Stimulated activated naive CD8-positive, alpha-beta T cell treated with anti-CD3 and anti-CD28 coated beads, Interleukin-15, Interleukin-2, amounts not matched to agents 100 U/mL and 50 U/mL, for 24 hours (primary cell): ENCODE results near the gene KCTD14.
A peak's percentile ranks its signal among the peaks of the same experiment; 100 is the strongest.
"Not testable (repeated sequence)": the region's sequence is repeated elsewhere in the genome, so short reads cannot be mapped to it uniquely, and the experiment has no call there.

ENCODE experiments used
- ATAC-seq: fragments of 150-1000 bp; cut with Tn5 transposase; one replicate; pipeline ENCODE4 v1.10.0; 2021
- DNase-seq: peaks from one replicate; pipeline ENCODE4 v3.0.0; 2021

The KCTD14 gene

GRCh38 chr11:78023426-78023825 is 350 bp upstream of the KCTD14 start:
- no peak for ATAC-seq
- no peak for DNase-seq

DNA sequence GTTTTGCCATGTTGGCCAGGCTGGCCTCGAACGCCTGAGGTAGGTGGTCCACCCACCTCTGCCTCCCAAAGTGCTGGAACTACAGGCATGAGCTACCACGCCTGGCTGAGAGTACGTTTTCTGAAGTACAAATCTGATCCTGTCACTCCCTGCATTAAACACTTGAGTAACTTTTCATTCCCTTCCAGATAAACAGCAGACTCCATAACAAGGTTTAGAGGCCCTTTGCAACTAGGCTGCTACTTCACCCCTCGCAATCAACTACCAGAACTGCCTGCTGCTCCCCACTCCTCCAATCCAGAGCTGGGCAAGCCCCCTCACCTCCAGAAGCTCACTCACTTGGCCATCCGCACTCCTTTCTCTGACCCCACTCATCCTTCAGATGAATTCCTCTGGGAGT is 1.5 kb downstream of the KCTD14 start:
- ATAC-seq (no peak), DNase-seq (no peak)

- ATAC-seq: no peak
- DNase-seq: no peak
Observed at GRCh38 chr11:78020246-78020645, 2.8 kb downstream of the KCTD14 start.

- DNase-seq (no peak), ATAC-seq (no peak)
Observed at GRCh38 chr11:78019808-78020207, 3.3 kb downstream of the KCTD14 start.

DNA sequence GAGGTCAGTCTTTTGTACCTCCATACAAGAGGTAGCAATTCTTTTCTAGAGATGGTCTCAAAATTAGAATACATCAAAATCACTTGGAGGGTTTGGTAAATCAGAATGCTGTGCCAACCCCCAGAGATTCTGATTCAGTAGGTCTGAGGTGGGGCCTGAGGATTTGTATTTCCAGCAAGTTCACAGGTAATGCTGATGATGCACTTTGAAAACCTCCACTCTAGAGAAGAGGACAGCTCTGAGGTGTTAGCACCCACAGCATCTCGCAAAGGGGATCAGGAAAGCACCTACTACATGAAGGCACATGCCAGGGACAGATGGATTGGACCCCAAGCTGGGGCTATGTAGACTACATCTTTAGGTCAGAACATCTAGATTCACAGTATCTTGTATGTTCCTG is 7.2 kb downstream of the KCTD14 start:
- no peak for DNase-seq
- ATAC-seq: no peak

DNA sequence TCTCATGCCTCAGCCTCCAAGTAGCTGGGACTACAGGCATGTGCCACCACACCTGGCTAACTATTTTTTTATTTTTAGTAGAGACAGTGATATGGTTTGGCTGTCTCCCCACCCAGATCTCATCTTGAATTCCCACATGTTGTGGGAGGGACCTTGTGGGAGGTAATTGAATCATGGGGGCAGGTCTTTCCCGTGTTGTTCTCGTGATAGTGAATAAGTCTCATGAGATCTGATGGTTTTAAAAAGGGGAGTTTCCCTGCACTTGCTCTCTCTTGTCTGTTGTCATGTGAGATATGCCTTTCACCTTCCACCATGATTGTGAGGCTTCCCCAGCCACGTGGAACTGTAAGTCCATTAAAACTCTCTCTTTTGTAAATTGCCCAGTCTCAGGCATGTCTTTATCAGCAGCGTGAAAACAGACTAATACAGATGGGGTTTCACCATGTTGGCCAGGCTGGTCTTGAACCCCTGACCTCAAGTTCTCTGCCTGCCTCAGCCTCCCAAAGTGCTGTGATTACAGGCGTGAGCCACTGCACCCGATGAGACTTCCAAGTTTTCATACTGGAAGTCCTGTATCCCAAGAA is 8.0 kb downstream of the KCTD14 start:
- not testable (repeated sequence) for DNase-seq, ATAC-seq

GRCh38 chr11:78011301-78011700 is 11.8 kb downstream of the KCTD14 start:
- DNase-seq: no peak
- no peak for ATAC-seq

- no peak for DNase-seq
- no peak for ATAC-seq
Observed at GRCh38 chr11:78010755-78011154, 12.3 kb downstream of the KCTD14 start.

DNA sequence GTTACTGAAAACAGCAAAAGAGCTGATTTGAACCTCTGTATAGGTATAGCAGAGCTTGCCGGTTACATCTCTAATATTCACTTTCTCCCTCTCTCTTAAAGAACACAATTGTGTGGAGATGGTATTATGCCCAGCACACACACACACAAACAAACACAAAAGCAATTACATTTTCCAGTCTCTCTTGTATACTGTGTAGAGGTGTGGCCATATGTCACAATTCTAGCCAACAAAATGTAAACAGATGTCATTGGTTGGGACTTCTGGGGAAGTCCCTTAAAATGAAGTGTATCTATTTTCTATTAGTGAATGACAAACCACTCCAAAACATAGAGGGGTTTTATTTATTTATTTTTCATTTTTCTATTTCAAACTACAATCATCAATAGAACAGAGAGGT is 12.8 kb downstream of the KCTD14 start:
- ATAC-seq: no peak

GRCh38 chr11:78009062-78009461 is 14.0 kb downstream of the KCTD14 start:
- no peak for DNase-seq
- no peak for ATAC-seq

More for the DNA sequence above, 12.8 kb downstream of the KCTD14 start:
- no peak for DNase-seq

GRCh38 chr11:78000193-78000592 is 22.9 kb downstream of the KCTD14 start:
- ATAC-seq (peak; percentile 82), DNase-seq (peak; percentile 37)

DNA sequence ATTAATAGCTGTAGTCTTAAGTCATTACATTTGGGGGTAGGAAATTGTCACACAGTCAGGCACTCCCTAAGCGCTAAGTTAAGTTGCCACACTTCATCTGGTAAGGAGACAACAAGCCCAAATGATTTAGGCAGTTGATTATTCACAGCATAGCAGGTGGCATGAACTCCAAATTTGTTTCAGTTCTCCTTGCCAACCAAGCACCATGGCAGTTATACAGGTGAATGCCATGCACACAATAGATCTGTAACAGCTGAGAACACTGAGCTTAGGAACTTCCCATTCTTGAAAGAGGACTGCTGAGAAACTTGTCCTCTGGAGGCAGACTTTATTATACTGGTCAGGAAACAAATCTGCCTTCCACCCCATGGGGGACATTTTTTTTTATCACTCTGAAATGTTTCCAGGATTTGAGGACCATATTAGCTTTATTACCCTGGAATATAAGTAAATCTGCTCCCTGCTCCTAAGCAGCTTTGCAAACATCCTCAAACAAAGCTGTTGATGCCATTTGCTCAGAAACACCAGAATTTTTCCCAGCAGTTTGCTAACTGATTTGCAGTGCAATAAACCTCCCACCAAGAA is 23.5 kb downstream of the KCTD14 start:
- no peak for DNase-seq
- ATAC-seq: no peak

DNA sequence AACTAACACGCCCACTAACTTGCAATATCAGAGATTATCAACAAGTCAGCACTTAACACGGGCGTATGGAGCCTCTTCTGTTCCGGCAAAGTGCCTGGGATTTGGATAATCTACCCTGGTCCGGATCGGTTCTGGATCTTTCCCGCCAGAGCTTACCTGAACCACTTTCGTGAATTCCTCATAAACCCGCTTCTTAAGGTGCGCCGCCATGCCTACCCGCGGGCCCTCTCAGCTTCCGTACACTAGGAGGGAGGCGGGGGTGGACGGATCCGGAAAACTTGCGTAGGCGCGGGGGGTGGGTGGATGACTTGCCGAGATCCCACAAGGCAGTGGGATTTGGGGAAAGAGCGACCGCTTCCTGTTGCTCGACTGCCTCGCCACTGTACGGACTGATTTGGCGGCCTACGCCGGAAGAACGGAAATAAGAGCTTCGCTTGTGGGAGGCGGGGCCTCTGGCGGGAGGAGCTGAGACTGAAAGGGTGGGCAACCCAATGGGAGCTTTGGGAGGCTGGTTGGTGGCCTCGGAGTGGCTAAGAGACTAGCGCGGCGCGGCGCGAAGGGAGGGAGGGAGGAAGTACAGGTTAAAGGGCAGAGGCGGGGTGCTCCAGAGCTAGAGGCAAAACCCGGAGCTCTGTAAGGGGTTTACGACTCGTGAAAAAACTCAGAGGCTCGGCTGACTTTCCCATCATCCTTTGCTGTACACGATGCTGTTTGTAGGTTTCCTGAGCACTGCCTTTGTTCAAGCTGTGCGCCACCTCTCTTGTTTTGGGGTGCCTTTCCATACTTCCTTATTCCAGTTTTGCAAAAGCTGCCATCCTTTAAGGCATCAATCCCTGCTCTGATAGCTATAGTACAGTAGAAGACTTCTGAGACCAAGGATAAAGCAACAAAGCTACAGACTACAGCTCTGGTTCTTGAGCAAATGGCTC is 28.4 kb downstream of the KCTD14 start, which contains the start of gene INTS4:
Gene INTS4, minus strand, starts transcription at position 235 of the 929 bp plus-strand sequence. Its CDS starts 25 bp downstream, at position 210.
- ATAC-seq: peak; percentile 100
- DNase-seq: peak; percentile 97

DNA sequence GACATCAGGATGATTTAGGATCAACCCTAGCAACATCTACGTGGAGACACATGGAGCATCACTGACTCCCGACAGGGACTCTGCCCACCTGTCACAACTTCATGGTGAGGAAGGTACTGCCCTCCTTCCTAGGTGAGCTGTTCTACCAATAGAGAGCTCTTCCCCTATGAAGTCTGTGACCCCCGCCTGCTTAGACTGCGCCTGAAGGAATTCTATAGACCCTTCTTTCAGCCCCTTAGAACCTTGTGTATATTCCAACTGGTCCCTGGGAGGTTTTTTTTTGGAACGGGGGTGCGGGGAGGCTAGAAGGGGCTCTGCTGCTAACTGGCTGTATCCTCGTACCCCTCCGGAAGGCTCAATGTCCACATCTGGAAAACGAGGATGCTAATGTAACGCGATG is 29.2 kb downstream of the KCTD14 start:
- ATAC-seq (no peak), DNase-seq (no peak)

DNA sequence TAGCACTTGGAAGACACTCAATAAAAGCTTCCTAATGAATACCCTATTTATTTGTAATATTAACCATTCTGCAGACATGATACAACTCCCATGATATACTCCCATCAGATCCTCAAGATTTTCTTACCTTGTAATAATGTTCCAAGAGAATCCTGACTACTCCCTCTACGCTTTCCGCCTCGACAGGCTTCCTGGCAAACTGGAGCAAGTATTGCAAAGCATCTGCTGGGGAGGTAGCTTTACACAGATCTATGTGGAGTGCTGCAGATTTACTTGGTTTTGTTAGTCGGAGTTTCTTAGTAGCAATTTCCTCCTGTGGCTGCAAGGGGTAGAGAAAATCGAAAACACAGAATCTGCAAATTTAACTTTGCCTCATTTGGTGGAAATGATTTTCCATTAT is 32.1 kb downstream of the KCTD14 start:
- DNase-seq: no peak
- ATAC-seq: no peak

DNA sequence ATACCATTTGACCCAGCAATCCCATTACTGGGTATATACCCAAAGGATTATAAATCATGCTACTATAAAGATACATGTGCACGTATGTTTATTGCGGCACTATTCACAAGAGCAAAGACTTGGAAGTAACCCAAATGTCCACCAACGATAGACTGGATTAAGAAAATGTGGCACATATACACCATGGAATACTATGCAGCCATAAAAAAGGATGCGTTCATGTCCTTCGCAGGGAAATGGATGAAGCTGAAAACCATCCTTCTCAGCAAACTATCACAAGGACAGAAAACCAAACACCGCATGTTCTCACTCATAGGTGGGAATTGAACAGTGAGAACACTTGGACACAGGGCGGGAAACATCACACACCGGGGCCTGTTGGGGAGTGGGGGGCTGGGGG is 36.6 kb downstream of the KCTD14 start:
- not testable (repeated sequence) for DNase-seq, ATAC-seq

DNA sequence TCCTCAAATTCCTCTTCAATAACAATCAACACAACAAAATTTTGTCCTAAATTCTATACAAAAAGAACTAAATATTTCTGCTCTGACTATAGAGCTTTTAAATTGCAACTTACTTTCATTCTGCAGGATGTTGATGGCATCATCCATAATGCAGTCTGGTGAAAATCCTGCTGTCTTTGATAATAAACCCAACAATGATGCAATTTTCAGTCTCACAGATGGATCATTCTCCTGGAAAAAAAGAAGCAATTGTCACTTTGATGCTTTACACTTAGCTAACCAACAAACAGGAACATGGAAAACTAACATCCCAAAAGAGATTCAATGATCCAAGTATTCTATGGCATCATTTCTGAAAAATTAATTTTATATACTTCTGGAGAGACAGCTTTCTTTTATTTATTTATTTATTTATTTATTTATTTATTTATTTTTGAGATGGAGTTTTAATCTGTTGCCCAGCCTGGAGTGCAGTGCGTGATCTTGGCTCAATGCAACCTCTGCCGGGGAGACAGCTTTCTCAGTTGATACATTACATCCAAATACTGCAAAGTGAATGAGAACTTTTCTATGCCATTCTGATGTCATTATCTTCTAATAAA is 41.6 kb downstream of the KCTD14 start:
- no peak for DNase-seq
- no peak for ATAC-seq

DNA sequence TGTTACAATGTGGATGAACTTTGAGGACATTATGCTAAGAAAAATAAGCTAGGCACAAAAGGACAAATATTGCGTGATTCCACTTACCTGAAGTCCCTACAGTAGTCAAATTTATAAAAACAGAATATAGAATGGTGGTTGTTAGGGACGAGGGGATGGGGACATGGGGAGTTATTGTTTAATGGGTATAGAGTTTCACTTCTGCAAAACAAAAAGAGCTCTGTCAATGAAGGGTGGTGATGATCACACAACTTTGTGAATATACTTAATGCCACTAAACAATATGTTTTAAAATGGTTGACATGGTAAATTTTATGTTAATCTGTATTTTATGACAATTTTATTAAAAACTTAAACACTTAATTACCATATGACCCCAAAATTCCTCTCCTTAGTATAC is 54.7 kb downstream of the KCTD14 start:
- DNase-seq (no peak), ATAC-seq (no peak)

- no peak for ATAC-seq
- no peak for DNase-seq
Observed at GRCh38 chr11:77967753-77968152, 55.3 kb downstream of the KCTD14 start.

DNA sequence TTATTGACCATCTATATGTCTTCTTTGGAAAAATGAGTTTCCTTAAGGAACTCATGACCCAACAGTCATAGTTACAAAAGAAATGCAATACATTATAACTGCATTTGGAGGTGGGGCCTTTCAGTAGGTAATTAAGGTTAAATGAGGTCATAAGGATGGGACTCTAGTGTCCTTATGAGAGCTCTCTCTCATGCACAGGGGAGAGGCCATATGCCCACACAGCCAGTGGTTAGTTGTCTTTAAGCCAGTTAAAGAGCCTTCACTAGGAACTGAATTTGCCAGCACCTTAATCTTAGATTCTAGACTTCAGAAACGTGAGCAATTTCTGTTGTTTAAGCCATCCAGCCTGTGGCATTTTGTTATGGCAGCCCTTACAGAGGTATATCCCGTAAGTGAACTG is 56.0 kb downstream of the KCTD14 start:
- DNase-seq: no peak
- no peak for ATAC-seq

DNA sequence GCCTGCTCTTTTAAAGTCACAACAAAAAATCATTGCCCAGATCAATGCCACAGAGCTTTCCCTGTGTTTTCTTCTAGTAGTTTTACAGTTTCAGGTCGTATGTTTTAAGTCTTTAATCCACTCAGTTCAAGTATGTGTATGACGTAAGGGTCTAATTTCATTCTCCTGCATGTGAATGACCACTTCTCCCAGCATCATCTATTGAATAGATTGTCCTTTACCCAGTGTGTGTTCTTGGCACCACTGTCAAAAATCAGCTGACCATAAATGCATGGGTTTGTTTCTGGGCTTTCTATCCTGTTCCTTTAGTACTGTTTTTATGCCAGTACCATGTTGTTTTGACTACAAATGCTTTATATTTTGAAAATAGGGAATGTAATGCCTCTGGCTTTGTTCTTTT is 56.7 kb downstream of the KCTD14 start:
- ATAC-seq (no peak), DNase-seq (no peak)
